GM23248 (cell line): Measurements from ENCODE around the gene MYH11.

ENCODE experiments used
- EZH2 ChIP-seq: fragments of 200-600 bp; sonication (generic); IDR thresholded peaks from 2 replicates; pipeline ENCODE4 v1.6.1; 2018; ENCODE audit warnings: antibody characterized with exemption, mild to moderate bottlenecking; ENCODE audit not compliant: insufficient read depth, poor library complexity, severe bottlenecking
- EZH2phosphoT487 ChIP-seq: fragments of 200-600 bp; sonication (generic); IDR thresholded peaks from 2 replicates; pipeline ENCODE4 v1.6.1; 2018; ENCODE audit warnings: antibody characterized with exemption, moderate library complexity, mild to moderate bottlenecking, low read depth; ENCODE audit not compliant: insufficient read depth

GRCh38 chr16:15899538-15900100 lies 42.8 kb upstream of the MYH11 start:
- no peak for TF ChIP-seq EZH2phosphoT487
- no peak for TF ChIP-seq EZH2
